ENCODE measurements around the gene EGFR. TPM values are rescaled to one million over a fixed set of nuclear protein-coding genes. Genes with fewer than 3 reads are reported as not detected.

Gene EGFR
- total RNA-seq, 1 donor from 2014 or later: 19.4 TPM

DNA sequence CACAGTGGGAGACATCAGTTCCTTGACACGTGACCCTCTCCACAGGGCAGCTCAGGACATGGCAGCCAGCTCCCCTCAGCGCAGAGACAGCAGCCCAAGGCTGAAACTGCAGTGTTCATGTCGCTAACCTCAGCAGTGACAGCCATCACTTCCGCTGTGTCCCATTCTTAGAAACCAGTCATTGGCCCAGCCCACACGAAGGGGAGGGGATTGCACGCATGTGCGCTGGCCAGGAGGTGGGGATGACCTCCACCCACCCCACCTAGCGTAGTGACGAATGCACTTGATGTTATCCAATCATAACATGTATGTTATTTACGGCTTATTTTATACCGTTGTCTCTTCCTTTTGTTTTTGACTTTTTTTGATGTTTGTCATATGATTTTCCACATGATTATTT is 36.9 kb upstream of the EGFR start:
- no peaks in the 10 kb centered on the region for H3K4me1 Mint-ChIP-seq
- H3K4me3 Mint-ChIP-seq: no peak overlapping the region
- H3K36me3 Mint-ChIP-seq: no peaks in the 10 kb centered on the region
- TF ChIP-seq, protein P1, sequence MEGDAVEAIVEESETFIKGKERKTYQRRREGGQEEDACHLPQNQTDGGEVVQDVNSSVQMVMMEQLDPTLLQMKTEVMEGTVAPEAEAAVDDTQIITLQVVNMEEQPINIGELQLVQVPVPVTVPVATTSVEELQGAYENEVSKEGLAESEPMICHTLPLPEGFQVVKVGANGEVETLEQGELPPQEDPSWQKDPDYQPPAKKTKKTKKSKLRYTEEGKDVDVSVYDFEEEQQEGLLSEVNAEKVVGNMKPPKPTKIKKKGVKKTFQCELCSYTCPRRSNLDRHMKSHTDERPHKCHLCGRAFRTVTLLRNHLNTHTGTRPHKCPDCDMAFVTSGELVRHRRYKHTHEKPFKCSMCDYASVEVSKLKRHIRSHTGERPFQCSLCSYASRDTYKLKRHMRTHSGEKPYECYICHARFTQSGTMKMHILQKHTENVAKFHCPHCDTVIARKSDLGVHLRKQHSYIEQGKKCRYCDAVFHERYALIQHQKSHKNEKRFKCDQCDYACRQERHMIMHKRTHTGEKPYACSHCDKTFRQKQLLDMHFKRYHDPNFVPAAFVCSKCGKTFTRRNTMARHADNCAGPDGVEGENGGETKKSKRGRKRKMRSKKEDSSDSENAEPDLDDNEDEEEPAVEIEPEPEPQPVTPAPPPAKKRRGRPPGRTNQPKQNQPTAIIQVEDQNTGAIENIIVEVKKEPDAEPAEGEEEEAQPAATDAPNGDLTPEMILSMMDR (IDR thresholded peaks at IDR 0.05; ENCODE audit: unreplicated experiment): no peak
- H3K27me3 Mint-ChIP-seq (ENCODE audit: low read depth): peaks cover 9% of the 10 kb centered on the region
- no peak for DNase-seq (ENCODE audit: low spot score in 2 of 2, unreplicated experiment in 2 of 2)
- no peak overlapping the region for H3K27ac Mint-ChIP-seq
- H3K9me3 Mint-ChIP-seq: peaks cover 6% of the 10 kb centered on the region

DNA sequence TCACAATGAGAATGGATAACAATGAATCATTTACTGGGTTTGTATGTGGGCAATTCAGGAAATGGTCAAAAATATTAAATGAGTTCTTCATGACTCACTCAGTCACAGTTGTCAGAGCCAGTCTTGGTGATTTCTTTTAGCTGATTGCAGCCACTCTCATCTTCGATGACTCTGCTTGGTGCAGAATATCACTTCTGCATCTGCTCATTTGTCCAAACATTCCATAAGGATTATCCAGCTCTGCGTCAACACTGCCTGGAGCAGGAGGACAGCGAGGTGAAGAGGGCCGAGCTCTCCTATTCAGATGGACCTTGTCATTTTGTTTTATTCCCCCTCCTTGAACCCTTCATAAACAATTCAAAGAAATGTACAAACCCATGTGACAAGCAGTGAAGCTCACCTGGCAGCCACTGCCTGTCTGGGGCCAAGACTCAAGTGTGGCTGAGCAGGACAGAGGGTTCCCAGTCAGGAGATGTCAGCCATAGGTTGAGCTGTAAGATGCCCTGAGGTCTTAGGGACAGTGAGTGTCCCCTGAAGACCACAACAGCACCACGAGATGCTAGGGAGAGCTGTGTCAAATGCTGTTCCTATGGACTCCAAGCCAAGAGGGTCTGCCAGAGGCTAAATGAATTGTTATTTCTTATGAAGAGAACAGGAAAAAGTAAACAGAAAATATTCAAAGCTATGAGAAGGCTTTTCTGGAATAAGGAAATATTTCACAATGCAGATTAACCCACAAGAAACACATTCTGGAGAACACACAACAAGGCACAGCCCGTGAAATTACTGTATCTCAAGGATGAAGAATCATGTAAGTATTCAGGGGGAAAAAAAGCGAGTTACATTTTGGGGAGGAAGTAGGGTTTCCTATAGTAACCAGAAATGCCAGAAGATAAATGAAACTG is 33.1 kb upstream of the EGFR start:
- Mint-ChIP-seq H3K4me1 (no peaks in the 10 kb centered on the region), H3K4me3 (no peak overlapping the region), H3K27me3 (ENCODE audit: low read depth) (peaks cover 9% of the 10 kb centered on the region), H3K27ac (no peak overlapping the region), H3K36me3 (no peaks in the 10 kb centered on the region), H3K9me3 (peaks cover 6% of the 10 kb centered on the region)
- no peak for DNase-seq (ENCODE audit: low spot score in 2 of 2, unreplicated experiment in 2 of 2)
- TF ChIP-seq, protein P1 (IDR thresholded peaks at IDR 0.05; ENCODE audit: unreplicated experiment): no peak

DNA sequence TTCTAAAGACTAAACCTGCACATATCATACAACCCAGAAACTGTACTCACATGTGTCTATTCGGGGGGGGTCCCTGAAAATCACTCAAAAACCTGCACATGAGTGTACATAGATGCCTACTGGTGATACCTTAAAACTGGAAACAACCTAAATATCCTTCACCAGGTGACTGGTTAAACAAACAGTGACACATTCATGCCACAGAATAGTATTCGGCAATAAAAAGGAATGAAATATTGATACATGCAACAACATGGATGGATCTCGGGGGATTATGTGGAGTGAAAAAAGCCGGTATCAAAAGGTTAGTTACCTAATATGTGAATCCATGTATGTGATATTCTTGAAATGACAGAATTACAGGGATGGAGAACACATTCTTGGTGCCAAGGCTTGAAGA is 32.1 kb upstream of the EGFR start:
- H3K27me3 Mint-ChIP-seq (ENCODE audit: low read depth): peaks cover 11% of the 10 kb centered on the region
- no peaks in the 10 kb centered on the region for H3K4me1 Mint-ChIP-seq
- H3K27ac Mint-ChIP-seq: no peak overlapping the region
- H3K9me3 Mint-ChIP-seq: peaks cover 6% of the 10 kb centered on the region
- DNase-seq (ENCODE audit: low spot score in 2 of 2, unreplicated experiment in 2 of 2): no peak
- TF ChIP-seq, protein P1 (IDR thresholded peaks at IDR 0.05; ENCODE audit: unreplicated experiment): no peak
- no peak overlapping the region for H3K4me3 Mint-ChIP-seq
- H3K36me3 Mint-ChIP-seq: no peaks in the 10 kb centered on the region

DNA sequence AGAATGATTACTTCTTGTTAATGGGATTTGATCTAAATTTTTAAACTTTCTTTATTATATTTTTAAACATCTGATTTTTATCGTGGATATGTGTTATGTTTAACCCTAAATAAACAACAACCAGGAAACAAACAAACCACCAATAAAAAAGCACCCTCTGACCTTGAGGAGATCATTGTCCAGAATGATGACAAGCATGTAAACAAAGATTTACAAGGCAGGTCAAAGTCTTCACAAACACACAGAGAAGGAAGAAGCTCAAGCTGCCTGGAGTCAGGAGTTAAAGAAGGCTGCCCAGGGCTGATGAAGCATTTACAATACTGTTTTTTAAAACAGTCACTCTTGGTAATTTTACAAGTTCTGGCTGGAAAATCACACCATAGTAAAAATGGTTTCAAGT is 31.0 kb upstream of the EGFR start:
- Mint-ChIP-seq H3K4me3 (no peak overlapping the region), H3K4me1 (no peaks in the 10 kb centered on the region), H3K9me3 (peaks cover 6% of the 10 kb centered on the region), H3K27ac (no peak overlapping the region), H3K36me3 (no peaks in the 10 kb centered on the region), H3K27me3 (ENCODE audit: low read depth) (peaks cover 11% of the 10 kb centered on the region)
- no peak for DNase-seq (ENCODE audit: low spot score in 2 of 2, unreplicated experiment in 2 of 2)
- TF ChIP-seq, protein P1 (IDR thresholded peaks at IDR 0.05; ENCODE audit: unreplicated experiment): no peak

DNA sequence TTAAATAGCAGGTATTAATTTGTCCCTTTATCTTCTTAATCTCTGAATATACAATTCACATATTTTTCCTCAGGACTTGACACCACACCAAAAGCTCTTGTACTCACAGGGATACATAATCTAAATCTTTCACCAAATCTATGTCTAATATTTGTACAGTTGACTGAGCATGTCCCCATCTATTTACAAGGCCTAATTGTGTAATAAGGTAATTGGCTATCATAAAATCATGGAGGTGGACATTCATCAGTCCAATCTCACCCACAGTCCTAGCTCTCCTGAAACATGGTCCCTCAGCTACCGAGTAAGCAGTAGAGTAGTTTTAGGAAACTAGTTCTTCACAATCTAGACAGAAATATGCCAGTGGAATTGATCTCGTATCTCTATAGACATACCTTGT is 30.3 kb upstream of the EGFR start:
- no peak overlapping the region for H3K4me3 Mint-ChIP-seq
- no peaks in the 10 kb centered on the region for H3K36me3 Mint-ChIP-seq
- DNase-seq (ENCODE audit: low spot score in 2 of 2, unreplicated experiment in 2 of 2): no peak
- H3K27me3 Mint-ChIP-seq (ENCODE audit: low read depth): peaks cover 11% of the 10 kb centered on the region
- peaks cover 6% of the 10 kb centered on the region for H3K9me3 Mint-ChIP-seq
- no peaks in the 10 kb centered on the region for H3K4me1 Mint-ChIP-seq
- no peak overlapping the region for H3K27ac Mint-ChIP-seq
- TF ChIP-seq, protein P1 (IDR thresholded peaks at IDR 0.05; ENCODE audit: unreplicated experiment): no peak

Data from mesothelial cell of epicardium (in vitro differentiated cells).